K562 (cell line): ENCODE measurements around the gene FCRL2. TPM values are rescaled to one million over a fixed set of nuclear protein-coding genes. Genes with fewer than 3 reads are reported as not detected.

Experiments
- E2F5 ChIP-seq: sonication (generic); formaldehyde crosslinking; IDR thresholded peaks from 2 replicates; pipeline ENCODE4 v1.8.0; 2022; ENCODE audit warnings: mild to moderate bottlenecking, missing genetic modification reagents
- ETV5 ChIP-seq: sonication (generic); formaldehyde crosslinking; IDR thresholded peaks from 2 replicates; pipeline ENCODE4 v1.4.0; 2020; ENCODE audit warnings: low read depth, mild to moderate bottlenecking, missing genetic modification reagents
- FOXO4 ChIP-seq: fragments of 450-650 bp; formaldehyde crosslinking; IDR thresholded peaks from 2 replicates; pipeline ENCODE4 v1.4.0; 2020; ENCODE audit warnings: mild to moderate bottlenecking, moderate library complexity
- SNIP1 ChIP-seq: fragments of 450-650 bp; IDR thresholded peaks from 2 replicates; pipeline ENCODE4 v1.7.1; 2017; ENCODE audit warnings: low read depth, mild to moderate bottlenecking
- SPI1 ChIP-seq: IDR thresholded peaks from 2 replicates; pipeline ENCODE4 v1.6.1; 2011; ENCODE audit warnings: low read depth, low read length, control low read depth, borderline replicate concordance
- TEAD2 ChIP-seq: fragments of 450-650 bp; IDR thresholded peaks from 2 replicates; pipeline ENCODE4 v1.6.1; 2016; ENCODE audit warnings: missing genetic modification characterization, control low read depth, missing compliant biosample characterization
- ZFP91 ChIP-seq: sonication (generic); formaldehyde crosslinking; IDR thresholded peaks from 2 replicates; pipeline ENCODE4 v1.8.0; 2022; ENCODE audit warnings: mild to moderate bottlenecking, missing genetic modification reagents
- ZNF277 ChIP-seq: fragments of 250-450 bp; sonication (Bioruptor Pico); IDR thresholded peaks from 2 replicates; pipeline ENCODE4 v1.8.0; 2022; ENCODE audit warnings: inconsistent platforms, mild to moderate bottlenecking, moderate library complexity, borderline replicate concordance
- polyA plus RNA-seq, 8 experiments: library from polyadenylated mRNA; depleted of rRNA in 4 of 8; stranded (reverse) in 5 of 8; unstranded in 3 of 8; fragments of >200 nt; fragmentation: Nextera tagmentation in 2 of 8; fragmentation: Illumina TruSeq in 1 of 8; extraction: Ambion mirVana in 2 of 8; extraction: Trizol in 1 of 8; gene quantifications; 2 replicates each; pipeline versions ENCODE4 v1.2.1 to v1.2.3, GENCODE V29; 2011 to 2014; ENCODE audit warnings: inconsistent platforms in 1 of 8, missing spikeins in 1 of 8
- total RNA-seq, 7 experiments: library from RNA; depleted of rRNA in 6 of 7; stranded (reverse); fragments of >200 nt in 6 of 7; fragmentation: Illumina TruSeq in 2 of 7; extraction: Trizol in 2 of 7; gene quantifications; 2 replicates each; pipeline versions ENCODE4 v1.2.1 to v1.2.3, GENCODE V29; 2011 to 2021; ENCODE audit warnings: low replicate concordance in 1 of 7

The FCRL2 gene
- total and polyA plus RNA-seq, 9 of the 15 experiments (the other 6 are each of a cell fraction or from before 2014, with no cell fraction given) = not detected

- no peak for TF ChIP-seq ZNF277
- TF ChIP-seq E2F5 (CRISPR knock-in tag) = no peak
- no peak for TF ChIP-seq FOXO4
- TF ChIP-seq ZFP91 (CRISPR knock-in tag) = no peak
- no peak for TF ChIP-seq ETV5 (CRISPR knock-in tag)
- TF ChIP-seq SNIP1 = no peak
- no peak for TF ChIP-seq TEAD2 (tag)
- no peak for TF ChIP-seq SPI1
Observed at GRCh38 chr1:157734321-157734720, 42.6 kb downstream of the FCRL2 start (continued).
